HG03060 (cell line): ENCODE measurements around the gene XYLT1.
A peak's percentile ranks its signal among the peaks of the same experiment; 100 is the strongest.

Source experiments
- ATAC-seq: cut with Tn5 transposase; IDR thresholded peaks from one replicate; pipeline ENCODE4 v1.9.1; 2021; ENCODE audit warnings: low read depth, moderate number of reproducible peaks; ENCODE audit not compliant: unreplicated experiment

Gene XYLT1

DNA sequence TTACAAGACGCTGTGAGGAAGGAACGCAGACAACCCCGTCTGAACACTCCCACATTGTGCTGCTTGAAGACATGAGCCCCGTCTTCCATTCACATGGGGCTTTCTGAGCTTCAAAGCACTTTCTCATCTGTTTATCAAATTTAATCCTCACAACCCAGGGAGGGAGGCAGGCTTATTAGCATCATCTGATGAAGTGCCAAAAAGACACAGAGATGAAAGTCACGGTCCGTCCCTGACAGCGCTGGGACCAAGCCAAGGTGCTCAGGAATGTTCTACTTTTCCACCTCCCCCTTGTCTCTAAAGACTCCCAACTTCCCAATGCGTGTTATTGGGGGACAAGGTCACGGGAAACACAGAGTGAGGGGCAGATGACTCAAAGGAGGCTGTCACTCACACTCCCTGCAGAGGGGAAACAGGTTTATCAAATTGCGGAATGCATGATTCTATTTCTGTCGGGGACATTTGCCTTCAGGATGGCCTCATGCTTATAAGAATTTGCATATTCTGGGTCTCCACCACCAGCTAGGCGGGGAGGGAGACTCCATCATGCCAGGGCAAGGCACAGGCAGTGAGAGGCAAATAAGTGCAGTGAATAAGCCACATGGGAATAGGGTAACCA, 10.7 kb downstream of the XYLT1 start:
- peak; percentile 61 for ATAC-seq

- no peak for ATAC-seq
Observed at GRCh38 chr16:17457997-17458396, 12.8 kb downstream of the XYLT1 start.

- ATAC-seq = no peak
Observed at GRCh38 chr16:17457513-17457912, 13.2 kb downstream of the XYLT1 start.

GRCh38 chr16:17454162-17454730, 16.5 kb downstream of the XYLT1 start:
- no peak for ATAC-seq

DNA sequence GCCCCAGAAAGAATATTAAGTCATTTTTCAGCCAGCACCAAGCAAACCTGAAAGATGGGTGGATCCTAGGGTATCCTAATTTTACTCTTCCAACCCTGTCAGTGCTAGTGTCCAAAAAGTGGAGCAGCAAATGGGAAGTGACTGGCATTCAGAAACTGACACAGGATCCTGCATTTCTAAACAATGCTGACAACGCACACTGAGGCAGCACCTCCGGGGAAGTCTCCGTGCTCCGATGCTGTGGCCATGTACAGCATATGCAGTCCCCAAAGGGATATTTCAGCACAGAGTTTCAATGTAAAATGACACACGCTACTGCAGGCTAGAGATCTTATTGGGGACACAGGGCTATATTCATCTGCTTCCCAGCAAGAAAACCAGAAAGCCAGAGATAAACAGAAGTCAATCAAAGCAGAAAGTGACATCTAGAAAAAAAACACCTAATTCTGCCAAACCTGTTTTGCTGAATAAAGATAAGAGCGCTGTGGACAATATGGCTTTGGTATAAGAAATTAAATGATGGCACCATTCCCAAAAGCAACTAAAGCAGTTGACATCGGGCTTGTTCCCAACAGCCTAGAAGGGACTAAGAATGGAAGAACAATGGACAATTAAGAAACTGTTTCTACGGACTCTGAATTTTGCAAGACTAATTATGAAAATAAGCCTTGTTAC, 17.3 kb downstream of the XYLT1 start:
- no peak for ATAC-seq

DNA sequence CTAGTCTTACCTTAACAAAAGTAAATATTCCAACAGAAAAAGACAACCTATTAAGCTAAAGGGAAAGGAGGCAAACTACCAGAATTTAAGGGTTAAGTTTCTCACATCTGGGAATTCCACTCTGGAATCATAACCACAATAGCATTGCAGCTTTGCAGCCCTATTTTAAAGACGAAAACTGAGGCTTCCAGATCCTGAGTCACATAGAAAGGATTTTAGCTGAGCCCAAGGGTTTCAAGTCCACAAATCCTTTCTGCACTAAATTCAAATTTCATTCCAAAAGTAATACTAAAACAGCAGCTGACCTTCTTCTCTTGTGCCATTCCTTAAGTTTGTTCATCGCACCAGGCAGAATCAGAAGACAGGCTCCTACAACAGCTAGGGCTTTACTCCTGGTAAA, 17.8 kb downstream of the XYLT1 start:
- ATAC-seq = no peak

GRCh38 chr16:17451843-17452242, 18.9 kb downstream of the XYLT1 start:
- no peak for ATAC-seq

- ATAC-seq = no peak
Observed at GRCh38 chr16:17450291-17450690, 20.5 kb downstream of the XYLT1 start.

GRCh38 chr16:17448640-17449638, 21.8 kb downstream of the XYLT1 start:
- ATAC-seq = no peak

GRCh38 chr16:17447101-17447569, 23.6 kb downstream of the XYLT1 start:
- ATAC-seq = no peak

- no peak for ATAC-seq
Observed at GRCh38 chr16:17446661-17447060, 24.1 kb downstream of the XYLT1 start.

DNA sequence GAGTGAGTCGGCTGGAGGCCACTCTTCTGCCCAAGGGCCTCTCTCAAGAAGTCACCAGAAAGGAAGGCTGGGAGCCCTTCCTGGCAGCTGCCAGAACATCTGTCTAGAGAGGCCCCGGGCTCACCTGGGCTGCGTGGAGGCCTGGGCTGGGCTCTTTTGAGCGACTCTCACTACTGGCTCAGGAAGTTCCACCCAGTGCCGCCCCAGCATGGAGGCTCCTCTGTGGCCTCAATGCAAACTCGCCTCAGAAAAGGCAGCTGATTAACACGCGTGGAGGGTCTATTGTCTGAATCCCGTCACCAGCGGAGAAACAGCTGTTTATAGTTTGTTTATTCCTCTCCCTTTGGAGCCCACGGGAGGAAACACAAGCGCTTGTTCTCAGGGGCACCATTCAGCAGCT, 25.3 kb downstream of the XYLT1 start:
- no peak for ATAC-seq

GRCh38 chr16:17444658-17445057, 26.1 kb downstream of the XYLT1 start:
- no peak for ATAC-seq

DNA sequence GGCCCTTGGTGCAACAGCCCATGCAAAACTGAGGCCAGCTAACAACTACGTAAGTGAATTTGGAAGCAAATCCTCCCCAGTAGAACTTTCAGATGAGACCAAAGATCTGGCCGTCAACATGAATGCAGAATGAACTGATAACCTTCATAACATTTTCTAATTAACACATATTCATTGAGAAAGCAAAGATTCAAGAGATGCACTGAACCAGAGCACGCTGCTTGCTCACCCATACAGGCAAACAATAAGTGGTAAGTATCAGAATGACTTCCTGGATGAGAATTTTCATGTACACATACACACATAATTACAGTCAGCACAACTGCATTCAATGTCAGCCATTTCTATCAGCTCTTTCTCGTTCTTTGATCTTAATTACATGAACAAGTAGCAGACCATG, 30.6 kb downstream of the XYLT1 start:
- ATAC-seq = no peak

GRCh38 chr16:17439580-17439979, 31.2 kb downstream of the XYLT1 start:
- no peak for ATAC-seq

GRCh38 chr16:17437981-17438380, 32.8 kb downstream of the XYLT1 start:
- no peak for ATAC-seq

- ATAC-seq = no peak
Observed at GRCh38 chr16:17437127-17437720, 33.5 kb downstream of the XYLT1 start.

GRCh38 chr16:17435318-17435717, 35.4 kb downstream of the XYLT1 start:
- no peak for ATAC-seq

- ATAC-seq = no peak
Observed at GRCh38 chr16:17433577-17434451, 36.9 kb downstream of the XYLT1 start.
